IPS DF 4.7 (cell line): ENCODE results near the gene CLIC5.

Source experiments
- DNase-seq: peaks from one replicate; pipeline ENCODE4 v3.0.0-alpha.2; 2013; ENCODE audit warnings: low spot score; ENCODE audit errors: extremely low read depth

Gene CLIC5

DNA sequence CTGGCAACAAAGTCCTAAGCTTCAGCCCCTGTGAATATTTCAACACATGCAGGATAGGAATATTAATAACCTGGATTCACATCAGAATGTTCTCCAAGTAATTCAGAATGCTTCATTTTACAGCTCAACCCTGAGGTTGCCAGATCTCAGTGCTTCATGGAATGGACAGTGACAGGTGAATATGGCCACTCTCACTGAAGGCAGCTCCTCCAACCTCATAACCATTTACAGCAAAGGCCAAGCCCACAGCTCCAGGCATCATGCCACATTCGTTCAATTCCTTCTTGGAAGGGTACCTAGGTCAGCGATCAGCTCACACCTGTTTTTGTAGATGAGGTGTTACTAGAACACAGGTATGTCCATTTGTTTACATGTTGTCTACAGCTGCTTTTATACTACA lies 17.1 kb downstream of the CLIC5 start:
- DNase-seq, result no peak

DNA sequence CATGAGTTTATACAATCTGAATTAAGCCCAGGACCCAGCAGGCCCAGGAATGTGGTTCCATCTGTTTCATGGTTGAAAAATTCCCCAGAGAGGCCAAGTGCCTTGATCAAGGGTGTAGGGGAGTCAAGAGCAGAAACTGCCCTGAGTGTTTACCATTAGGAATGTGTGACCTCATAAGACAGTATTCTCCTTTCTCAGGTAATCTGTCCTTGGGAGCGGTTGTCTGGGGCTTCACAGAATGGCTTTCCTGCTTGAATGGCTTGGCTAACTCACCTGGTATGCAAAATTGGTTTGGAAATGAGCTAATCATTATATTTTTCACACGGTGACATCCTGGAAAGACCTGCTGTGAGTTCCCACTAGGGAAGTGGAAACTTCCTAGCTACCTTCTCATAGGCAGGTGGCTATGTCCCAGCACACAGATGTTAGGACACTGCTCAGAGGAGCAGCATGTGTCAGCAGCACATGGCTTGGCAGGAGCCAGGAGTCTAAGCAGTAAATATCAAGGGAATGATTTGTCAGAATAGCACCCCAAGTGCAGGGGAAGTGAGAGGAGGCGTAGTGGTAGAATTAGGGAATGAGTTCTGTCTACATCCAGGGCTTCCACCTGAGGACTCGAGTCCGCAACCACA lies 17.7 kb downstream of the CLIC5 start:
- DNase-seq, result no peak

DNA sequence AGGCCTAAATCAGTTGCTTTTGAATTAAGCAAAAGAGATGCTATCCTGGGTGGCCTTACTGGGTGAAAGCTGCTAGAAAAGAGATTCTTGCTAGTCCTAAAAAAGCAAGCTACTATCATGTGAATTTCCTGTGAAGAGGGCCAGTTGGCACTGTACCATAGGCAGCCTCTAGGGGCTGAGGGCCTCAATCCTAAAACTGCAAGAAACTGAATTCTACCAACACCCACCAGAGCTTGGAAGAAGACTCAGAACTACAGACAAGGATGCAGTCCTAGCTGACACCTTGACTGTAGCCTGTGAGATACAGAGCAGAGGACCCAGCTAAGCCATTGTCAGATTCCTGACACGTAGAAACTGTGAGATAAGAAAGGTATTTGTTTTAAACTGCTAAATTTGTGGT lies 24.5 kb downstream of the CLIC5 start:
- DNase-seq, result no peak

DNA sequence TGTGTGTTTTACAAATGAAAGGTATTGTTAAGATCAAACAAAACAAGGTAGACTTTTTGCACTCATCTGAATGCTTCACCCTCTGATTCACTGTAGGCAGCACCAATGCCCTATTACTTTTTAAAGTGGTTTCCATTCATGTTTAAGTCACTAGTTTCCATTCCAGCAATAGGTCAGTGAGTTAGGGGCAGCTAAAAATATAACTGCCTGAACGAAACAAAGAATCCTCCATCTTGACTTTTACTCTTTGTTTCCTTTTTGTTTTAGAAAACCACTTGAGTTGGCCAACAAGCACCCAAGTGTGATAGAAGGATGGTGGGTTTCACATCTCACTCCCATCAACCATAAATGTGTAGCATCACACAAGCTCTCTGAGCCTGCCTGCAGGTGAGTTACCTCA lies 25.5 kb downstream of the CLIC5 start:
- no peak for DNase-seq

DNA sequence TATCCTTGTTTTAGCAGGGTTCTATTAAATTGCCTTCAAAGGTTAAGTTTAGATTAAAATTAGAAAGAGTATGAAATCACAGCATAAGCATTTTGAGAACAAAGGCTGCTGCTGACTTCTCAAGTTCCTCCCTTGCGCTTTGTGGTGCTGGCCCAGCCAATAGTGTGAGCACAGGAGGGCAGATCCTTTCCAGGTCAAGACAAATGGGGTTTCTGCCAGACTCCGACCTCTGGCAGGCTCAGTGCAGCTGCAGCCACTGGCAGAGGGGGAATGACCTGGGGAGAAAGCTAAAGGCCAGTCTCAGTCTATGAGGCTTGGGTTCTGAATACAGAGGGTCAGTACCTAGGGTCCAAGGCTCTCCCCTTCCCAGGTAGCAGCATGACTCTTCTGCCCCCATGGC lies 27.0 kb downstream of the CLIC5 start:
- no peak for DNase-seq

DNA sequence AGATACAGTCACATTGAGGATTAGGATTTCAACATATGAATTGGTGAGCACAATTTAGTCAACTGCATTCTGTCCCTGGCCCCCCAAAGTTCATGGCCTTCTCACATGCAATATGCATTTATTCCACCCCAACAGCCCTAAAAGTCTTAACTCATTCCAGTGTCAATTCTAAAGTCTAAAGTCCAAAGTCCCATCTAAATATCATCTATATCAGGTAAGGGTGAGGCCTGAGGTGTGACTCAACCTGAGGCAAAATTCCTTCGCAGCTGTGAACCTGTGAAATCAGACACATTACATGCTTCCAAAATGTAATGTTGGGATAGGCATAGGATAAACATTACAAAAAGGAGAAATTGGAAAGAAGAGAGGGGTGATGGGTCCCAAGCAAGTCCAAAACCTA lies 27.8 kb downstream of the CLIC5 start:
- DNase-seq, result no peak

DNA sequence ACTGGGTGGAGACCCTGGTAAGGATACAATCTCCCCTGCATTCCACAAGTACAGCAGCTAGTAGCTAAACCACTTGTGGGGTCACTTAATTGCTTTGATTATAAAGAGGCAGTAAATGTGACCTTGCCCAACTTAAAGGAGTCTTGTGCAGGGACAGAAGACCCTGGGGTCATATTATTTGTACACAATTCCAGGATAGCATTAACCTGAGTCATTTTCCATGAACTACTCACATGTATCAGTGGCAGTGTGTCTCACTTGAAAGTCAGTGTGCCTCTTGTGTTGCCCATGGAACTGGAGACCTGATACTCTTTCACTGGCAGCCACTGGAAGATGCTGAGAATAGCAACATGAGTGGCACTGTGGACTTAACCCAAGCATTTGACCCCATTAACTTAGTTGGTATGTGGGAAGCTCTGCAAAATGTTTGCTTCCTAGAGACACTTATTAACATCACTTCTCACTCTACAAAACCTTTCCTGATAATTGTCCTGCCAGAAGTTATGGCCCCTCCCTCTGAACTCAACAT lies 28.9 kb downstream of the CLIC5 start:
- DNase-seq, result no peak

DNA sequence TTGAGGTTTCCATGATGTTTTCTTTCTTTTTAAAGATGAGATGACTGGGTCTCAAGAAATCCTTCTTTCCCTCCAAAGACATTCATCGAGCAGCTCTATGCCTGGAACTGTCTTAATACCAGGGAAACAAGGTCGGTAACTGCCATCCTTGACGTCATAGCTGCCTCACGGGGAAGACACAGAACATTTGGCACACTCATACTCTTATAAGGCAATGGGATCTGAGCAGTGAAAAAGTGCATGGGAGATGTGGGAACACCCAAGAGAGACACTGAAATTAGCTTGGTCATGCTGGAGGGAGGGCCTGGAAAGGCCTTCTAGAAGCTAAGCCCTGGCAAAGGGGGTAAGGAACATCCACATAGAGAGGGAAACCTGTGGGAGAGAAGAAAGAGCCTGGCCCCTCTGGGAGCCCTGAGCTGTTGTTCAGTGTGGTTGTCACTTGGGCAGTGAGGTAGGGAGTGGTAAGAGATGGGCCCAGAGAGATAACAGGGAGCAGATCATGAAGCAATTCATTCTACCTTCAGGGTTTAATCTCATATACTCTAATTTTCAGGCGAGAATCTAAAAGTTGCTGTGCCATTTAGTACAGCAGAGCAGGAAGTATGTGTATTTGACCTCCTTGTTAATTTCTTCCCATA lies 30.8 kb downstream of the CLIC5 start:
- no peak for DNase-seq

DNA sequence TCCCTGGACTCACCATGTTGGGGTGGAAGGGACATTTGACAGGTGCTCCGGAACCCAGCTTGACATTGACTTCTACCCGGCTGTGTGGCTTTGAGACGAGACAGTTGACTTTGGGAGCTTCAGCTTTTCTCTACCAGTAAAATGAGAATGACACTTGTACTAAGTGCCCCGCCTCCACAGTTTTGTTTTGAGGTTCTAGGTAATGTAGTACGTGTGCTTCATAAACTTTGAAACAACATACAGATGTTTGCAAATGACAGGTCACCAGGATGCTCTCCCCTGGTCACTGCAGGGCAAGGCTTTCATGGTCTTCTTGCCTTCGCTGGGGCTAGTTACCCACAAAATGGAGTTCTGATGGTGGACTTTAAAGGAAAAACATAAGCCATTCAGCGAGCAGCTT lies 31.3 kb downstream of the CLIC5 start:
- no peak for DNase-seq

DNA sequence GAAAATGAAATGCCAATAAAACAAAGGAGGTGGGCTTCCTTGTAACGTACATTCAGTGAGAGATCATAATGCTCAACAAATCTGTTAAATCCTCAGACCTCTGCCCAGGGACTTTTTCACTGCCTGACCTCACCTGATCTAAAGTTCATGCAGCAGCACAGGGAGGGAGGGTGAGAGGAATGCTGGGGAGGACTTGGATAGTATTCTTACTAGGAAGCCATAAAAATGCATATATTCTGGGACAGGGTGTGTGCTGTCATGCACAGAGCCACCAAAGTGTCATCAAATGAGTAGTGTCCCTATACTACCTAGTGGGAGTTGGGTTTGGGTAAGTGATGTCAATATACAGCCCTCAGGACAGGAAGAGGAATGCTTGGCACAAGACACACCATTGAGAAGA lies 32.6 kb downstream of the CLIC5 start:
- no peak for DNase-seq

DNA sequence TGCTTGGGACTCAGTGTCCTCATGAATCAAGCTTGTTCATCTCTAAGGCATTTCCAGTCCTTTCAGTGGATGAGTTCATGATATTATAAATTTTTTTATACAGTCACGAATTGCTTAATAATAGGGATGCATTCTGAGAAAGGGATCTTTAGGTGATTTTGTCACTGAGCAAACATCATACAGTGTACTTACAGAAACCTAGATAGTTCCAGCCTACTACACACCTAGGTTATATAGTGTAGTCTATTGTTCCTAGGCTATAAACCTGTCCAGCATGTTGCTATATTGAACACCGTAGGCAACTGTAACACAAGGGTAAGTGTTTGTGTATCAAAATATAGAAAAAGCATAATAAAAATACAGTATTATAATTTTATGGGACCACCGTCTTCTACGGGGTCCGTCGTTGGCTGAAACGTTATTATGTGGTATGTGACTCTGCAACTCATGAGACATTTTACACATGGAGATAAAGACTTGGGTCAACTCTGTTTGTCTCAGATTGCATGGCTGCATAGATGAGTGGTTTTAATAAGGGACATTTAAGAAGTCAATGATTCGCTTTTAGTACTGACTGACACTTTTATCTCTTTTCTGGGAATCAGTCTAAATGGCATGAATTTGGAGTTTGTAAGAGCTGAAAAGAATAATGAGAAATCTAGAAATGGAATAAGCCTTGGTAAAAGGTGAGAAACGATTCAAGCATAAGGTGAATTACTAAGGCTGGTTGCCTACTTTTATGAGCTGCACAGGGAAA lies 33.2 kb downstream of the CLIC5 start:
- DNase-seq, result no peak

DNA sequence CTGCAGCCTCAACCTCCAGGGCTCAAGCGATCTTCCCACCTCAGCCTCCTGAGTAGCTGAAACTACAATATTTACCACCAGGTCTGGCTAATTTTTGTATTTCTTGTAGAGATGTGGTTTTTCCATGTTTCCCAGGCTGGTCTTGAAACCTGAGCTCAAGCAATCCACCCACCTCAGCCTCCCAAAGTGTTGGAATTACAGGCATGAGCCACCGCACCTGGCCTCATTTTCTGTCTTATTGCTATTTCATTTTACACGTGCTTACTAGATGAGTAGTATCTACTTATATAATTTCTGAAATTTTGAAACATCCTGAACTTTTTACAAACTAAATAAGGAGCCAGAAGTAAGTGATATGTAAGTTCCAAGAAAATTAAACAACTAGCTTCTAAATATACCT lies 34.6 kb downstream of the CLIC5 start:
- DNase-seq, result no peak

DNA sequence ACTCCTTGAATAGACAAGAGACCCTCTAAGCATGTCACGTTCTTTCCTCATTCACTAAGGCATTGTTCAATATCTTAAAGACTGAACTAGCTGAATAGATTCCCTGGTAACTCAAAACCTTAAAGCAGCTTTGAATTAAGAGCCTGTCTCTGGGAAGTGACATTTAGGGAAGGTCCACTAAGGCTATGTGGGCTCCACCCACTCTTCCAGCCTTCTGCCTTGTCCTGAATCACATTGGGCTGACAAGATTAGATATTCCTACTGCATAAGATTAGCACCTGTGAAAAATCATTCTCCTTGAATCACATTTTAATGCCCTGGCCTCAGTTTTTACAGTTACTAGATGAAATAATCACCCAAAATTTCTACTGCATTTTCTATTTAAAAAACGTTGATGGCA lies 36.3 kb downstream of the CLIC5 start:
- DNase-seq, result no peak

DNA sequence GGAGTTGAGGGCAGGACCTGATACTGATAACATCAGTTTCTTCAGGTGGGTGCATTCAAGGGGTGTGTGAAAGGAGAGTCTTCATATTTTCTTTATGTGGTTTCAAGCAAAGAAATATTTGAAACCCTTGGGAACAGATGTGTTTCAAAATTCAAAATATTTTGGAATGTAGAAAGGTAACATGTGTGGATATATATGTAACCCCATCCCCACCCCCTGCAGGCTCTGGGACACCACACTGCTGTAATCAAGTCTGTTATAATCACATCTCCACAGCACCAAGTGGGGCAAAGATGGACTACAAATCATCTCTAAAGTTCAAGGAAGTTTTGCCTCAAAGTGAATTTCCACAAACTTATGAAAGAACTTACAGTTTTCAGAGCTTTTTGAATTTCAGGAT lies 41.1 kb downstream of the CLIC5 start:
- DNase-seq, result no peak

DNA sequence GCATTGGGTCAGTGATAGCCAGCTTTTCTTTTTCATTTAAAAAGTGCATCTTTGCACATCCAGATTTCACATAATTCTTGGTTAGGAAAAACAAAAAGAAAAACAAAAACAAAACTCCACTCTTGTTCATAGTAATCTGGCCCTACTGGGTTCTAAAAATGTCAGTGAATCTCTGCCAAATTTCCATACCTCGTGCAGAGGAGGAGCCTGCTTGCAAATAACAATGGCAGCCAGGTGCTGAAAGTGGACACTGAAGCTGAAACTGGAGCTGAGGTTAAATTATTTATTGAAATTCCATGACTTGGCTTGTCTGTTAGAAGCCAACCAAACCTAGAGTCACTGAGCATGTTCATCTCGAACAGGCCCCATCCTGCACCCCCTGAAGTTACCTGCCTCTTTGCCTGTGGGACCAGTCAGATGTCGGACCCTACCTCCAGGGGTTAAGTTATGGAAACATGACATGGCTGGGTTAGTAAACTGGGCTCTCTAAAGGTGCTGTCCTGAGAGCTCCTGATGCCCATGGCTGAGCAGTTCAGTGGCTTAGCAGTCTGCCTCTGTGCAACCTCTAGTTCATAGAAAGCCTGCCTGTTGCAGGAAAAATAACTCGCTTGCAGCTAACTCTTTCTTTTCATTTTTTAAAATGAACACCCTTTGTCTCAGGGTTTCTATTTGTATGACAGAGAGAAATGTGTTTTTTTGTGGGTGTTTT lies 42.7 kb downstream of the CLIC5 start:
- DNase-seq, result no peak

DNA sequence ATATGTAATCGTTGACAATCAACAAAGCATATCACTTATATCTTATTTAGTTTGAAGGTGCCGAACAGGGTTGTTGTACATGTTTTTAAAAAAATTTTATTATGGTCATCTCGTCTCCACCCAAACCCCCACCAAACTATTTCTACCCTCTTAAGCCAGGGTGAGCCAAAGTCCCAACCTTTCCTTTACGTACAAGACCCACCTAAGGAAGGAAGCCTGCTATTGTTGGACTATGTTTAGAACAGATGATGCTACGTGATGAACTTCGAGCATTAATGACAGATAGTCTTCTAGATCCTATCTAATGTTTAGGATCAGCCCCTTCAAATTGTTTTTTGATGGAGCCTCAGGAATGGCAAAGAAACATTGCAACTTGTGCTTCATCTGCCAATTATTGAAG lies 44.4 kb downstream of the CLIC5 start:
- no peak for DNase-seq

DNA sequence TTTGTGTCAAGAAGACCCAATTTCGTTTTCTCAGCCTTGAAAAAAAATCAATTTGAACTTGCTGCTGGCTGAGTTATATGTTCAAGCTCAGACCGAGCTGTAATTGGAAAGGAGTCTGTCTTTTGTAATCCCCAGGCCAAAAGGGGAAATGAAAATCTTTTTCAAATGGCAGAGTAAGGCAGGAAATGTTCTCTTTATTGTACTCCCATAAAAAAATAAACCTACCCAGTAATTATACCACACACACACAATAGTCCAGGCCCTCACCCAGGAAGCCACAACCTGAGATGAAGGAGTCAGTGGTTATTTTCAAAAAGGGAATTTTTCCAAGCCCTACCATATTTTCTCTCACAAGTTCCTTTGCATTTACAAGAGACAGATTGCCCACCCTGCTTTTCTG lies 45.3 kb downstream of the CLIC5 start:
- DNase-seq, result no peak

DNA sequence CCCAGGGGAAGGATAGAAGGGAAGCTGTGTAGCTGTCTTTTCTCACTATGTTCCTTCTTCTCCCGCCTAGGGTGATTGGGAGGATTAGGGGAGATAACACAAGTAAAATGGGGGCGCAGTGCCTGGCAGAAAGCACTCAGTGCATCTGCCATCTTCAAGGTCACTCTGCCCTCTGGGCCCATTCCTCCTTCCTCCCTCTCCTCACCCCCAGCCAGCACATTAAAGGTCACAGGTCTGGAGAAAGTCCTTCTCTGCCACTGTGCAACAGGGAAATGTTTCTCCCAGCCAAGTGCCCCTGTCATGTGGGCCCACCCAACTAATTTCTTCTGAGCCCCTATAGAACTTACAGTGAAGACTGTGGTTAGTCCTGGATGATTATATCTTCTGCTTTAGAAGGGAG lies 45.8 kb downstream of the CLIC5 start:
- no peak for DNase-seq

DNA sequence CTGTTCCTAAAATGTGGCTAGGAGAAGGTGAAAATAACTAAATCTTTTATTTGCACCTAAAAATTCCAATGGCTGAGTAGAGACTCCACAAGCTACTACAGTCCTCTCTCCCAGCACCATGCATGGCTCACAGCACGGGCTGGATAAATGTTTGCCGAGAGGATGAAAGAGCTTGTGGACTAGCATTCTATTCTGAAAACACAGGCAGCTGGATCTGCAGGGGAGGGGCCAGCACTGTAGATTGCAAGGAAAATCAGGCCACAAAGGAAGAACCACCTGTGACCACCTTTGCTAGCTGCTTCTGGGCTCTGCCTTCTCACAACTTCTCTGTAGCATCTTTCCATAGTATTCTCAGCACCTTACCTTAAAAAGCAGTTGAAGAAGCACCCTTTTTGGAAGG lies 46.6 kb downstream of the CLIC5 start:
- DNase-seq, result no peak

DNA sequence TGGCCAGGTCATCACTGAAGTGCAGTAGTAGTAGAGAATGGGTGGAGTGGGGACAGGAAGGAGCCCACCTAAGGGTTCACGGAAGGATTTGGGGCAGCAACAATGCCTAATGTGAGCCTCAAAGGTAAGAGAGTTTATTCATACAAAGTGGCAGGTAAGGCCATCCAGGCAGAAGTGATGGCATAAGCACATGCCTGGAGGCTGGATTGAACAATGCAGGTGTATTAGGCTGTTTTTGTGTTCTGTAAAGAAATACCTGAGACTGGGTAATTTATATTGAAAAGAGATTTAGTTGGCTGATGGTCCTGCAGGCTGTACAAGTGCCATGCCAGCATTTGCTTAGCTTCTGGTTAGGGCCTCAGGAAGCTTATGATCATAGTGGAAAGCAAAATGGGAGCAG lies 48.3 kb downstream of the CLIC5 start:
- DNase-seq, result no peak

DNA sequence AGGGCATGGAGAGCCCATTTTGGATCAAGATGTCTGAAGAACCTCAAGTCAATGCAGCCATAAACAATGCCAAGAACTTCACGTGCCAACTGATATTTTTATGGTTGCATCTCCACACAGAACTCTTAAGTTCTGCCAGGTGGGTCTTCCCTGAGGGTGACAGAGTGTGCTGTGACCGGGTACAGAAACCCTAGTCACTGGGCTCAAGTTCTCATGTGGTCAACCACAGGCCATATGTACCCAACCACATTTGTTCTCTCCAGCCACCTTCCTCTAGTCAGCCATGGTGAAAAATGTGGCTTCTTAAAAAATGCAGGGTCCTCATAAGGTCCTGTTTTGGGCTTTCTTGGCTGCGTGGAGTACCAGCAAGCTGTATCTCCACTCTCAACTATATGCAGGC lies 48.9 kb downstream of the CLIC5 start:
- no peak for DNase-seq

DNA sequence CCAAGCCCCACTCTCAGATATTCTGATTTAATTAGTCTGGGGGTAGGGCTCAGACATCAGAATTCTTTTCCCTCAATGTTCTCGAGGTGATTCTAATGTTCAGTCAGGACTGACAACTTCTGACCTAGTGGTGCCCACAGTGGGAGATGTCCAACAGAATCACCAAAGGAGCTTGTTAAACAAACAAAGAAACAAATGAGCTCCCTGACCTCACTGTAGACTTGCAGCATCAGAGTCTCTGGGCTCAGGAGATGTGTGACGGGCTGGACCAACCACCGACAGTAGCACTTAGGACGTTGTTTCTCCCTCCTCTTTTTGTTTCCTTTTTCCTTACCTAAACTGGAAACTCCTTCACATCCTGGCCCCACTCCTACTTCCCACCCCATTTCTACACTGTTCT lies 49.3 kb downstream of the CLIC5 start:
- DNase-seq, result no peak
